NCI-H82 (cell line): Measurements from ENCODE around the gene EHBP1.

Experiments used
- DNase-seq: peaks from one replicate; lab custom pipeline; 2025; lab: John Stamatoyannopoulos, UW

The EHBP1 gene

GRCh38 chr2:62785216-62785615 is 79.7 kb downstream of the EHBP1 start:
- no peak for DNase-seq

- no peak for DNase-seq
These were observed 80.5 kb downstream of the EHBP1 start for GRCh38 chr2:62785810-62786597.

DNA sequence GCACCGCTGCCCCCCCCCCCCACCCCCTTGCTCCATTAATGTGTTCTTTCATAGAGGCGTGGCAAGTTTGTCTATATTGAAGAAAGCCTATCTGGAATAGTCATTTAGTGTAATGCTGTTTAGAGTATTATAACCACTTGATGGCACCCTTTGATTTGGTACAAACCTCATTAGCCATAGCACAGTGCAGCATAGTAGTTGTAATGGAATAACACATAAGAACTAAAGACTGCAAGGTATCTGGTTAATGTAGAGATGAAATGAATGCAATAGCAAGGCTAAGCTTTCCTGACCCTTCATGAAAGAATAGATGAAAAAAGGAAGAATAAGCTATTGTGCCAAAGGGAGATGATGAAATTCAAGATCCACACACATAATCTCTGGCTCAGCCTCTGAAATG is 81.9 kb downstream of the EHBP1 start:
- DNase-seq: peak; percentile 74

DNA sequence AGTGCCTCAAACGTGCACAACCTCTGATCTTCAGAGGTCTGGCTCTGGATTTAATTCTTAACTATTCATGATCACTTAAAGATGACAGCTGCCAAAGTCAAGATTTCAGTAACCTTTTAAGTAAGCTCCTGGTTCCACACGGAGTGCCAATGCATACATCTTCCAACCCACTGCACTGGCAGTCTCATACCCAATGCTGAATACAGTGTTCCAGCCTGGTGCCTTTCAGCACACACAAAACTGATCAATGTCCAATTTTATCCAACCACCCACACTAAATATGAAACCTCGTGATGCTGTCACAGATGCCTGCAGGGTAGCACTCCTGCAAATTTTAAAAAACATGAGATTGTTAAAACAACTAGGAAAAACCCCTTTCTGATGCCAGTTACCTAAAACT is 84.0 kb downstream of the EHBP1 start:
- DNase-seq: no peak

- DNase-seq: no peak
These were observed 84.4 kb downstream of the EHBP1 start for GRCh38 chr2:62789918-62790317.

- no peak for DNase-seq
These were observed 86.9 kb downstream of the EHBP1 start for GRCh38 chr2:62792408-62792807.

DNA sequence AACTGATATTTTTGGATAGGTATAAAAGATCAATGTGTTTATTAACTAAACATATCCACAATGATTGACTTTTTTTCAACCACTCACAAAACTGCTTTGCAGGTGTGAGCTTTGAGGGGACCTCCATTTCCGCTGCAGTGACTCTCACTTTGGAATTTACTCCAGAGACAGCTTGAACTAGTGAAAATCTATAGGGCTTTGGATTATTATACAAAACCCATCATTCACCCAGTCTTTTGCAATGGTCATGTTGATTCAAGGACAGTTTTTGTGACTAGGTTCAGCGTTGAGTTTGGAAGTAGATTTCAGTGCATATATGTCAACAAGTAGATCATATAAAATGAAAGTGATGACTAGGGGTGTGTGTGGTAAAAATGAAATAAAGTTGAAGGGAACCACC is 87.7 kb downstream of the EHBP1 start:
- no peak for DNase-seq

GRCh38 chr2:62794791-62795190 is 89.3 kb downstream of the EHBP1 start:
- no peak for DNase-seq

DNA sequence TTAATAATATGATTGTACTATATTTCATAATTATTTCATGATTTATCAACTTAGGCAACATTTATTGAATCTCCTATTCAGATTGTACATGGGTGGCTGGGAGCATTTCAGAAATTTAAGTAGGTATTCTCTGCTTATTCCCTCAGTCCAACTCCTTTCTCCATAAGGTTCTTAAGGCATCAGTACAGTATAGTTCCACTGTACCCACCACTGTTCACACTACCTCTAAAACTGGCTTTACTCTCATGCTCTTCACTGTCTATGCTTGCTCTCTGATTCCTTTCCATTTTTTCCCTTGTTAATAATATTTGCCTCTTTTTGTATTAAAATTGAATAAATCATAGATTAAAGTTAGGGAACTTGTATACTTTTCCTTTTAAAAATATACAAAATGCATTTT is 89.8 kb downstream of the EHBP1 start:
- DNase-seq: no peak

GRCh38 chr2:62797107-62797506 is 91.6 kb downstream of the EHBP1 start:
- no peak for DNase-seq

GRCh38 chr2:62800618-62801017 is 95.1 kb downstream of the EHBP1 start:
- DNase-seq: no peak

DNA sequence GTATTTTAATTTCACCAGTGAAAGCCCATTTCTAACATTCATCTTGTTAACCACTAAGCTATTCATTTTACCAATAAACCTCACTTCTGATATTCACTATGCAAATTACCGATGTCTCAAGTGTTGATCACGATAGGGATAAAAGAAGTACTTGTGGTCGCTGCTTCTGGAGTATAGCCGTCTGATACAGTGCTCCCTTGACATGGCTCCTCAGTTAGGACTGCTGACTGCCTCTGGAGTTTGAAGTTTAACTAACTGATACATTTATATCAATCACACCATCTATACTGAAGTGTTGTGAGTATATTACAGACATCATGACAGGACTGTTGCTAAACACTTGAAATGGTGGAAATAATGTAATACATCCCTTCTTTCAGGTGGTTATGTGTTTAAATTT is 95.6 kb downstream of the EHBP1 start:
- DNase-seq: no peak

- peak; percentile 6 for DNase-seq
These were observed 96.5 kb downstream of the EHBP1 start for GRCh38 chr2:62801814-62802523.

DNA sequence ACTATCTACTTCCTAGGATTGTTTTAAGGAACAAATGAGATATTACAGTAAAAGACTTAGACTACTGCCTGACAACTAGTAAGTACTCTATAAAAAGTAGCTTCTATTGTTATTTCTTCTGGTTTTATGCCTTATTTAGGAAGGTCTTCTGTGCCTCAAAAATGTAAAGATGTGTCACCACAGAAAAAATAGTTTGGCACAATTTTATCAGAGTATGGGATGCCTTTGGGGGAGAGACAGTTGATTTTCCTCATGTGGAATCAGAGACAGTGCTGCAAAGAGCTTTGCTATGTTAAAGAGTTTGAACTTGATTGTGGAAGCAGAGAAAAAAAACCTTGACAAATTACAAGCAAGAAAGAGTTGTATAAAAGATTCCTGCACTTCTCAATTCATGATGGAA is 98.4 kb downstream of the EHBP1 start:
- DNase-seq: no peak

DNA sequence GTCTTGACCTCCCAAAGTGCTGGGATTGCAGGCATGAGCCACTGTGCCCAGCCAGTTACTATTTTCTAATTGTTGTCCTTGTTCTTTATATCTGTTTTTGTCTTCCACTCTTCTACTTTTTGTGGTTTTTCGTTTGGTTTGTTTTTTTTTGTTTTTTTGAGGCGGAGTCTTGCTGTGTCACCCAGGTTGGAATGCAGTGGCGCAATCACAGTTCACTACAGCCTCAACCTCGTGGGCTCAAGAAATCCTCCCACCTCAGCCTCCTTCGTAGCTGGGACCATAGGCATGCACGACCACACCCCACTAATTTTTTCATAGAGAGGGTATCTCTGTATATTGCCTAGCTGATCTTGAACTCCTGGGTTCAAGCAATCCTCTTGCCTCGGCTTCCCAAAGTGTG is 100.7 kb downstream of the EHBP1 start:
- DNase-seq: no peak

DNA sequence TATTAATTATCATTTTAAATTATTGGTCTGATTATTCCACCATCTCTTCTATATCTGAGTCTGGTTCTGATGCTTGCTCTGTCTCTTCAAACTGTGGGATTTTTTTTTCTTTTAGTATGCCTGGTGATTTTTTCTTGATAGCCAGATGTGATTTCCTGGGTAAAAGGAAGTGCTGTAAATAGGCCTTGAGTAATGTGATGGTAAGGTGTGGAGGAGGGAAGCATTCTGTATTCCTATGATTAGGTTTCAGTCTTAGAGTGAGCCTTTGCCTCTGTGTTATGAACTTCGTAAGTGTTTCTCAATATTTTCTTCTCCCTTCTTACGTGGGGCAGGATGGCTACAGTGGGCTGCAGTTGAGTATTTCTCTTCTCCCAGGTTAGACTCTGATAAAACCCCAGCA is 103.0 kb downstream of the EHBP1 start:
- DNase-seq: no peak

DNA sequence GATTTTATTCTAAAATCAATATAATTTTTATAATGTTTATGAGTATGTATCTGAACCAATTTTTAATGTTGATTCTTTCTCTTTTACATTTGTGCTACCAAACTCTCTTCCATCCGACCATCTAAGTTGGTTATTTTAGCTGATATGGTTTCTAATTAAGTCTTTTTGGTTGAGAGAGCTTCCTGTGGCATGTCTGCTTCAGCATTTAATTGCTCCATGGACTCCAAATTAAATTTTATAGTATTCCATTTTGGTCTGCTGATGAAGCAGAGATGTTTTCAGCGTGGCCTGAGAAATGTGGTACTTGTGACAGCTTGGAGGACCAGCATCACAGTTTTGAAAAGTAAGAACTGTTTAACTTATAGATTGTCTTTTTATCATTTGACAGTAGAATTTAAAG is 105.6 kb downstream of the EHBP1 start:
- no peak for DNase-seq

DNA sequence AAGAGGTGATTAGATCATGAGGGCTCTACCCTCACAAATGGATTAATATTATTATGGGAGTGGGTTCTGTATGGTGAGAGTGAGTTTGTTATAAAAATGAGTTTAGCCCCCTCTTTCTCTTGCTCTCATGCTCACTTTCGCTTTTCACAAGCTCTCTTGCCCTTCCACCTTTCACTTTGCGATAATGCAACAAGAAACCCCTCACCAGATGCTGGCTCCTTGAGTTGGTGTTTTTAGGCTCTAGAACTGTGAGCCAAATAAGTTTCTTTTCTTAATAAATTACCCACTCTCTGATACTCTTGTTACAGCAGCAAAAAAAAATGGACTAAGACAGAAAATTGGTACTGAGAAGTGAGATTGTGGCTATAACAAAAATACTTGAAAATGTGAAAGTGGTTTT is 106.5 kb downstream of the EHBP1 start:
- no peak for DNase-seq

DNA sequence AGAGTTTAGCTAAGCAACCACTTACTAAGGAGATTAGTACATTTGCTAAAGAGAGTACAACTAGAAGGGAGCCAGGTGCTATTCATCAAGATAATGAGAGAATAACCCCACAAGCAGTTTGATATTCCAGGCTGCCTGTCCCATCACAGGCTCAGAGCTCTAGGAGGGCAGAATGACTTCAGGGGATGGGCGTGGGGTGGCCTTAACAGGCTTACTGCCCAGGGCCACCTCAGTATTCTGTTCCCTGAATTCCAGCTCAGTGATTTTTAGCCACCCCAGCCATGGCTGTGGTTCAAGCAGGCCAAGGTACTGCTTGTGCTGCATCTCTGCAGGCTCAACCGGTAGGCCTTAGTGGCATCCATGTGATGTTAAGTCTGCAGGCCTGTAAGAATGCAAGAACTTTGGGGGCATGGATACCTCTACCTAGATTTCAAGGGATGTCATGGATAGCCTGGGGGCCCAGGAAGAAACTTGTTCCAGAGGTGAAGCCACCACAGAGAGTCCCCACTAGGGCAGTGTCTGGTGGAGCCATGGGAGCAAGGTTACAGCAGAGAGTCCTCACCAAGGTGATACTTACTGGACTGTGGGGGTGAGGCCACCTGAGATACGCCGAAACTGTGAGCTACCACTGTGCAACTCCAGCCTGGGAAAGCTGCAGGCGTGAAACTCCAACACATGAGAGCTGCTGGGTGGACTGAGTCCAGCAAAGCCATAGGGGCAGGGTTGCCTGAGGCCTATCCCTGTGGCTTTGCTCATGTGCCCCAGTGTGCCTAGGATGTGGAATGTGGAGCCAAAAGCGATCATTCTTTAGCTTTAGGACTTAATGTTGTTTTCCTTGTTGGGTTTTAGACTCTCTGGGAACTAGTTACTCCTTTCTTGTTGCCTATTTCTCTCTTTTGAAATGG is 107.7 kb downstream of the EHBP1 start:
- no peak for DNase-seq

GRCh38 chr2:62814123-62814522 is 108.6 kb downstream of the EHBP1 start:
- no peak for DNase-seq

DNA sequence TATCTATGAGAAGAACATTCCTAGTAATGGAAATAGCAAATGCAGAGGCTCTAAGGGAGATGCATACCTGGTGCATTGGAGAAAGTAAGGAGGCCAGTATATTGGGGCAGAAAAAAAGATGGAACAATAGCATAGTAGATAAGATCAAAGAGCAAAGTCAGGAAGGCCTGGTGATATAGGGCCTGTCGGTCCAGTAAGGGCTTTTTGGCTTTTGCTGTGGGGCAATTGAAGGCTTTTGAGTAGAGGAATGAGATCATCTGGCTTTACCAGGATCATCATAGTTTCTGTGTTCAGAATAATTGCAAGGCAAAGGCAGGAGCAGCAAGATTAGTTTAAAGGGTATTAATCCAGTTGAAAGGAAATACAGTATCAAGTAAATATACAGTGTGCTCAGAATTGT is 111.8 kb downstream of the EHBP1 start:
- DNase-seq: no peak

GRCh38 chr2:62817995-62818713 is 112.6 kb downstream of the EHBP1 start:
- no peak for DNase-seq
